Endothelial cell (in vitro differentiated cells): ENCODE measurements around the gene TMEFF1. TPM values are rescaled to one million over a fixed set of nuclear protein-coding genes. Genes with fewer than 3 reads are reported as not detected.

Experiments
- DNase-seq: peaks from one replicate; pipeline ENCODE4 v3.0.0; 2021; ENCODE audit warnings: low spot score
- H3K27ac Mint-ChIP-seq: one replicate; pipeline ENCODE4 v1.8.0; 2021; ENCODE audit warnings: mixed read lengths, inconsistent platforms; ENCODE audit not compliant: unreplicated experiment
- H3K27me3 Mint-ChIP-seq: one replicate; pipeline ENCODE4 v1.8.0; 2021; ENCODE audit warnings: mild to moderate bottlenecking, moderate library complexity, mixed read lengths, inconsistent platforms; ENCODE audit not compliant: unreplicated experiment
- H3K36me3 Mint-ChIP-seq: one replicate; pipeline ENCODE4 v1.8.0; 2021; ENCODE audit warnings: mild to moderate bottlenecking, low read depth, mixed read lengths, inconsistent platforms; ENCODE audit not compliant: unreplicated experiment
- H3K4me1 Mint-ChIP-seq: one replicate; pipeline ENCODE4 v1.8.0; 2021; ENCODE audit warnings: mild to moderate bottlenecking, mixed read lengths, inconsistent platforms; ENCODE audit not compliant: unreplicated experiment
- H3K4me3 Mint-ChIP-seq: one replicate; pipeline ENCODE4 v1.8.0; 2021; ENCODE audit warnings: mild to moderate bottlenecking, mixed read lengths, inconsistent platforms; ENCODE audit not compliant: unreplicated experiment
- H3K9me3 Mint-ChIP-seq: one replicate; pipeline ENCODE4 v1.8.0; 2021; ENCODE audit warnings: mixed read lengths, inconsistent platforms; ENCODE audit not compliant: unreplicated experiment
- CTCF ChIP-seq: fragments of 200-600 bp; sonication (generic); IDR thresholded peaks from one replicate; pipeline ENCODE4 v1.5.0; 2021; ENCODE audit warnings: antibody characterized with exemption; ENCODE audit not compliant: unreplicated experiment
- total RNA-seq: library from RNA; stranded (reverse); fragmentation: NEBNext Ultra II Directional; extraction: Animal tissue kit (Norgen Biotek cat#: 25700); gene quantifications from one replicate; pipeline ENCODE4 v1.2.1, GENCODE V29; 2021; ENCODE audit not compliant: unreplicated experiment

TMEFF1 gene
- total RNA-seq, 1 donor from 2014 or later = 45.8 TPM

DNA sequence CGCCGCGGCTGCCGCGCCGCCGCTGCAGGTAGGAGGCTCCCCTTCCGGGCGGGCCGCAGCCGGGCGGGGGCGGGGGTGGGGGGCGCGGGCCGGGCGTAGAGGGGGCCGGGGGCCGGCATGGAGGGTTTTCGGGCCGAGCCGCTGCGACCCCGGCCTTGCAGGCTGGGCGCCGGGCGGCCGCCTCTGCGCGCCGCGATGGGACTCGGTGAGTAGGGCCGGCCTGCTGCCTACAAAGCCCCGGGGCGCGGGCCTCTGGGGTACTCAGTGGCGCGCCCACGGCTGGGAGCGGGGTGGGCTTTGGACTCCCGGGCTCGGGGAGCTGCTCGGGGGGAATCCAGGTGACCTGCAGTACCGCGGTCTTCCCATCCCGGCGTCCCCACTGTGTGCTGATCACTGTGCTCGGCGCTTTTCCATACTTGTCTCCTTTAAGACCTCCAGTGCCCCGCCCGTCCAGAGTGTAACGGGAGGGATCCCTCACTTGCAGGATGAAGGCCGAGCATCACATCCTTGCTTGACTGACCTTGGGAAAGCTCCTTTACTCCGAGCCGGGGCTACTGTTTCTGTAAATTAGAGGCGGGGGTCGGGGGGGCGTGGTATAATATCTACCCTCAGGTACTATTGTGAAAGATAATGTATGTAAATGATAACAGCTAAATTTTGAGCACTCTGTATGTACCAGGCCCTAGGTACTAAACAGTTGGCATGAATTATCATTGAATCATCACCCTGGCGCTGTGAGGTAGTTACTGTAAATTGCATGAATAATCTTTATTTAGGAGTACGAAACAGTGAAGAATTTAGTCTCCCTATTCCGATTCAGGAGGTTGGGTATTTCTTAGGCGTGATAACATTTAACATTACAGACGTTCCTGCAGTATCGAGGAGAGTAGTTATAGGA is 45.3 kb upstream of the TMEFF1 start:
- peak overlapping the region; percentile 96 for H3K4me3 Mint-ChIP-seq
- no peak for TF ChIP-seq CTCF
- peaks cover 11% of the 10 kb centered on the region for H3K27me3 Mint-ChIP-seq
- H3K9me3 Mint-ChIP-seq = no peaks in the 10 kb centered on the region
- DNase-seq = peak; percentile 47
- peaks cover 21% of the 10 kb centered on the region for H3K4me1 Mint-ChIP-seq
- peak overlapping the region; percentile 82 for H3K27ac Mint-ChIP-seq
- H3K36me3 Mint-ChIP-seq = peaks cover 12% of the 10 kb centered on the region

DNA sequence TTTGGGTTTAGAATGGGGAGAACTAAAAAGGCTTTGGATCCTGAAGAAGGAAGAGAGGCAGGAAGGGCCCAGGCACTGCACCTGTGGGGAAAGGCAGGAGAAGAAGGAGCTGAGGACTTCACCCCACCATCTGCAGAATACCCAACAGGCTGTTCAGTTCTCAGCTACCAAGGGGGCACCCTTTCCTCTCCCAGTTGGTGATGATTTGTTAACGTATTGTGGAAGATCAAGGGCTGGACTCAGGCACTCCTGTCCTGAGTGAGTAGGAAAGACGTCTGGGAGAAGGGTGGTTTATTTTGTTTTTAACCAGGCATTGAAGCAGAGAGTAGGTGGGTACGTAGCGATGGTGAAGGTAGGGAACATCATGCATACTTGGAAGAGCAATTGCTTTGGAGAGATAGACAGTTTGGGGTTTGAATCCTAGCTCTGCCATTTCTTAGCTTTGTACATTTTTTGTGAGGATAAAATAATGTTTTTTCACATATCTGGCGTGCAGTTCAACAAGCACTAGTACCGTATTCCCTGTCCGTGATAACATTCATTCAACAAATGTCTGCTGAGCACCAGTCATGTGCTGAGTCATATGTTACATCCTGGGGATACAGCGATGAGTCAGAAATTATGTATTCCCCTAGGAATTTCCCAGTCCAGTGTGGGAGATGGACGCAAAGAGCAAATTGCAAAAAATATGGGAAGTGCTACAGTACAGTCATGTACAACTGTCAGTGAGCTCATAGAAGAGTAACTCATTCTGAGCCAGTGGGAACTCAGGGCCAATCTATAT is 43.9 kb upstream of the TMEFF1 start:
- Mint-ChIP-seq H3K4me3 (no peak overlapping the region), H3K27me3 (peaks cover 12% of the 10 kb centered on the region), H3K36me3 (peaks cover 12% of the 10 kb centered on the region), H3K4me1 (peaks cover 21% of the 10 kb centered on the region), H3K27ac (no peak overlapping the region), H3K9me3 (no peaks in the 10 kb centered on the region)
- no peak for TF ChIP-seq CTCF
- DNase-seq = no peak

DNA sequence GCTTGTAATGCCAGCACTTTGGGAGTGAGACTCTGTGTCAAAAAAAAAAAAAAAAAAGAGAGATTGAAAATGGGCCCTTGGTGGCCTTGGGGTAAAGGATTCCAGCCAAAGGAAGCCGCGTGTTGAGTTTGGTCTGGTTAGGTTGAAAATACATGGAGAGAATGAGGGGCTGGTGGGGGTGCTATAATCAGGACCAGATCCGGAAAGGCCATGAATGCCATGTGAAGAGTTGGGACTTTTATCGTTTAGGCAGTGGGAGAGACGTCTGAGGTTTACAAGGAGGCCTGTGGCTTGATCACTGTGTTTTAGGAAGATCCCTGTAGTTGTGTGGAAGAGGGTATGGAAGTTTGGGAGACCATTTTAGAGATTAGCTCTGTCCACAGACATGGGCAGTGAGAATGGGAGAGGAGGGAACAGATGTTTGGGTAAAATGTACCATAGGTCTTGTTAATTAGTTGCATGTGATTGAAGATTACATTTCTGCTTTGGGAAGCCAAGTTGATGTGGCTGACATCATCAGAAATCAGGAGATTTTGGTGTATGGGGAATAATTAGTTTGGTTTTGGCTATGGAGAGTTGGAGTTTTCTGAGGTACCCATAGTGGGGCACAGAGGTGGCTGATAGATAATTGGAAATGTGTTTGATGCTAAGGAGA is 42.5 kb upstream of the TMEFF1 start:
- Mint-ChIP-seq H3K27ac (no peak overlapping the region), H3K36me3 (peaks cover 12% of the 10 kb centered on the region), H3K9me3 (no peaks in the 10 kb centered on the region), H3K4me3 (no peak overlapping the region), H3K27me3 (peaks cover 12% of the 10 kb centered on the region), H3K4me1 (peaks cover 21% of the 10 kb centered on the region)
- TF ChIP-seq CTCF = no peak
- no peak for DNase-seq

DNA sequence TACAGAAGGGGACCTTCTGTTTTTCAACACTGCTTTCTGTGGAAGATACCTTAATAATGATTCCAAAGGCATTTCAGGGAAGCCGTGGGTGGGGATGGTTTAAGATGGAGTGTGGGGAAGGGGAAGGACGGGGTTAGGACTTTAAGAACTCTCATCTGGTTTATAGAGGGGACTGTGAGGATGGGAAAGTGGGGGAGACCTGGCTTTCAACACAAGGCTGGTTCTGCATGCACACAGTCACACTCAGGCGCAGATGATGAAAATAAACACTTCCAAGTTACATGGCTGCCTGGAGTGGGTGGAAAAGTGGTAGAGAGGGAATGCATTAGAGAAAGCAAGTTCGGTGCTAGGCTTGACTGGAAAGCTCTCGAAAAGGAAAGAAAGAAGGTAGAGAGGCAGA is 41.1 kb upstream of the TMEFF1 start:
- Mint-ChIP-seq H3K4me3 (no peak overlapping the region), H3K9me3 (no peaks in the 10 kb centered on the region), H3K36me3 (peaks cover 12% of the 10 kb centered on the region), H3K4me1 (peaks cover 15% of the 10 kb centered on the region), H3K27ac (no peak overlapping the region), H3K27me3 (peaks cover 10% of the 10 kb centered on the region)
- TF ChIP-seq CTCF = no peak
- no peak for DNase-seq
